H1 (cell line): Measurements from ENCODE around the gene LIPE.

Experiments
- BRCA1 ChIP-seq: IDR thresholded peaks from 2 replicates; pipeline ENCODE4 v1.6.1; 2012; ENCODE audit warnings: low read depth, low read length, improper control_type of control experiment
- CBX5 ChIP-seq: fragments of 300-800, 300-1000 bp; sonication (generic); IDR thresholded peaks from 2 replicates; pipeline ENCODE4 v1.7.1; 2016; ENCODE audit warnings: antibody characterized with exemption, low read length, low read depth
- EGR1 ChIP-seq: IDR thresholded peaks from 2 replicates; pipeline ENCODE4 v1.6.1; 2011; ENCODE audit warnings: low read depth, low read length, borderline replicate concordance
- EP300 ChIP-seq, 2 experiments: IDR thresholded peaks; 1 replicate in 1 of 2; 2 replicates in 1 of 2; pipeline ENCODE4 v1.6.1; 2011 to 2012; ENCODE audit warnings: low read depth in 2 of 2, low read length in 2 of 2, mild to moderate bottlenecking in 2 of 2, borderline replicate concordance in 1 of 2, inconsistent platforms in 1 of 2, moderate library complexity in 1 of 2
- EZH2 ChIP-seq: fragments of 200-600 bp; sonication (generic); IDR thresholded peaks from 2 replicates; pipeline ENCODE4 v1.7.1; 2012; ENCODE audit warnings: low read depth, mild to moderate bottlenecking, moderate library complexity, low read length, inconsistent platforms; ENCODE audit not compliant: severe bottlenecking
- GTF2F1 ChIP-seq: IDR thresholded peaks from 2 replicates; pipeline ENCODE4 v1.6.1; 2012; ENCODE audit warnings: low read depth, low read length, improper control_type of control experiment, borderline replicate concordance
- JUND ChIP-seq: IDR thresholded peaks from 2 replicates; pipeline ENCODE4 v1.6.1; 2011; ENCODE audit warnings: mild to moderate bottlenecking, improper control_type of control experiment, low read length
- POLR2AphosphoS5 ChIP-seq: IDR thresholded peaks from 2 replicates; pipeline ENCODE4 v1.6.1; 2011; ENCODE audit warnings: low read depth, low read length
- POU5F1 ChIP-seq: IDR thresholded peaks from 2 replicates; pipeline ENCODE4 v1.6.1; 2011; ENCODE audit warnings: low read depth, mild to moderate bottlenecking, low read length, moderate library complexity
- RAD21 ChIP-seq, 2 experiments: IDR thresholded peaks in 1 of 2; conservative IDR thresholded peaks in 1 of 2; 2 replicates each; pipeline ENCODE4 v1.6.1; 2011; ENCODE audit warnings: low read depth in 2 of 2, low read length in 2 of 2, improper control_type of control experiment in 1 of 2, inconsistent platforms in 1 of 2, mild to moderate bottlenecking in 1 of 2, moderate library complexity in 1 of 2
- TCF12 ChIP-seq: IDR thresholded peaks from 2 replicates; pipeline ENCODE4 v1.6.1; 2011; ENCODE audit warnings: low read depth, mild to moderate bottlenecking, low read length
- TF ChIP-seq, protein P1 (sequence below), 3 experiments: IDR thresholded peaks; 1 replicate in 2 of 3; 2 replicates in 1 of 3; pipeline versions ENCODE4 v1.5.1 to v1.6.1; 2011; ENCODE audit warnings: low read length in 3 of 3, mild to moderate bottlenecking in 3 of 3, inconsistent platforms in 2 of 3, low read depth in 1 of 3, moderate library complexity in 1 of 3; ENCODE audit not compliant: insufficient read depth in 1 of 3; ENCODE audit errors: control extremely low read depth in 1 of 3
- TF ChIP-seq, protein P2 (sequence below): IDR thresholded peaks from 2 replicates; pipeline ENCODE4 v1.6.1; 2012; ENCODE audit warnings: low read length, inconsistent platforms

DNA sequence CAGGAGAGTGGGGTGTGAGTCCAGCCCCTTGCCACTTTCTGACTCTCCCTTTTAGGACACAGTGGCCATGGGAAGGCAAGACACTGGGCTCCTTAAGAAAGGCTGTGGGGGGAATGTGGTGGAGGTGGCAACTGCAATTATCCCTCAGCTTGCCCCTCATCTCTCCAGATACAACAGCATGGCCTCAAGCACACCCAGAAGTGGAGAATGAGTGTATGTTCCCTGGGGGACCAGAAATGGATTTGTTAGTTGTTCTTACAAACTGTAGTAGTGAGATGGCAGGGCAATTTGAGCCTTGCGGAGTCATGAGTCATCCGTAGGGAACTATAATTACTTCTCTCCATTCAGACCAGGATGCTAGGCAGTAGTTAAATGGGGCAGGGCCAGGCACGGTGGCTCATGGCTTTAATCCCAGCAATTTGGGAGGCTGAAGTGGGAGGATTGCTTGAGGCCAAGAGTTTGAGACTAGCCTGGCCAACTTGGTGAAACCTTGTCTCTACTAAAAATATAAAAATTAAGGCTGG is 41.1 kb upstream of the LIPE start:
- TF ChIP-seq, protein P1, sequence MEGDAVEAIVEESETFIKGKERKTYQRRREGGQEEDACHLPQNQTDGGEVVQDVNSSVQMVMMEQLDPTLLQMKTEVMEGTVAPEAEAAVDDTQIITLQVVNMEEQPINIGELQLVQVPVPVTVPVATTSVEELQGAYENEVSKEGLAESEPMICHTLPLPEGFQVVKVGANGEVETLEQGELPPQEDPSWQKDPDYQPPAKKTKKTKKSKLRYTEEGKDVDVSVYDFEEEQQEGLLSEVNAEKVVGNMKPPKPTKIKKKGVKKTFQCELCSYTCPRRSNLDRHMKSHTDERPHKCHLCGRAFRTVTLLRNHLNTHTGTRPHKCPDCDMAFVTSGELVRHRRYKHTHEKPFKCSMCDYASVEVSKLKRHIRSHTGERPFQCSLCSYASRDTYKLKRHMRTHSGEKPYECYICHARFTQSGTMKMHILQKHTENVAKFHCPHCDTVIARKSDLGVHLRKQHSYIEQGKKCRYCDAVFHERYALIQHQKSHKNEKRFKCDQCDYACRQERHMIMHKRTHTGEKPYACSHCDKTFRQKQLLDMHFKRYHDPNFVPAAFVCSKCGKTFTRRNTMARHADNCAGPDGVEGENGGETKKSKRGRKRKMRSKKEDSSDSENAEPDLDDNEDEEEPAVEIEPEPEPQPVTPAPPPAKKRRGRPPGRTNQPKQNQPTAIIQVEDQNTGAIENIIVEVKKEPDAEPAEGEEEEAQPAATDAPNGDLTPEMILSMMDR (IDR thresholded peaks at IDR 0.05; ENCODE audit: control extremely low read depth in 1 of 3, insufficient read depth in 1 of 3, low read depth in 1 of 3, low read length in 3 of 3), result no peak
- TF ChIP-seq, protein P2, sequence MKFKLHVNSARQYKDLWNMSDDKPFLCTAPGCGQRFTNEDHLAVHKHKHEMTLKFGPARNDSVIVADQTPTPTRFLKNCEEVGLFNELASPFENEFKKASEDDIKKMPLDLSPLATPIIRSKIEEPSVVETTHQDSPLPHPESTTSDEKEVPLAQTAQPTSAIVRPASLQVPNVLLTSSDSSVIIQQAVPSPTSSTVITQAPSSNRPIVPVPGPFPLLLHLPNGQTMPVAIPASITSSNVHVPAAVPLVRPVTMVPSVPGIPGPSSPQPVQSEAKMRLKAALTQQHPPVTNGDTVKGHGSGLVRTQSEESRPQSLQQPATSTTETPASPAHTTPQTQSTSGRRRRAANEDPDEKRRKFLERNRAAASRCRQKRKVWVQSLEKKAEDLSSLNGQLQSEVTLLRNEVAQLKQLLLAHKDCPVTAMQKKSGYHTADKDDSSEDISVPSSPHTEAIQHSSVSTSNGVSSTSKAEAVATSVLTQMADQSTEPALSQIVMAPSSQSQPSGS, result no peak
- TF ChIP-seq POLR2AphosphoS5, result no peak
- no peak for TF ChIP-seq EGR1
- no peak for TF ChIP-seq POU5F1
- TF ChIP-seq GTF2F1, result no peak
- no peak for TF ChIP-seq BRCA1
- TF ChIP-seq CBX5, result no peak
- TF ChIP-seq EP300 (IDR thresholded peaks at IDR 0.05; ENCODE audit: borderline replicate concordance in 1 of 2, low read depth in 2 of 2, low read length in 2 of 2), result no peak
- TF ChIP-seq RAD21 (IDR thresholded peaks at IDR 0.05 in 1 of 2, conservative IDR thresholded peaks at IDR 0.05 in 1 of 2; ENCODE audit: low read depth in 2 of 2, low read length in 2 of 2), result no peak
- TF ChIP-seq EZH2, result no peak
- TF ChIP-seq TCF12, result no peak
- no peak for TF ChIP-seq JUND
